DMS114 treated with DMSO at 0.1 percent for 48 hours (cell line): Measurements from ENCODE around the gene KAZN.

Source experiments
- DNase-seq: peaks from one replicate; lab custom pipeline; 2025; ENCODE audit not compliant: unreplicated experiment; lab: John Stamatoyannopoulos, UW

KAZN gene

DNA sequence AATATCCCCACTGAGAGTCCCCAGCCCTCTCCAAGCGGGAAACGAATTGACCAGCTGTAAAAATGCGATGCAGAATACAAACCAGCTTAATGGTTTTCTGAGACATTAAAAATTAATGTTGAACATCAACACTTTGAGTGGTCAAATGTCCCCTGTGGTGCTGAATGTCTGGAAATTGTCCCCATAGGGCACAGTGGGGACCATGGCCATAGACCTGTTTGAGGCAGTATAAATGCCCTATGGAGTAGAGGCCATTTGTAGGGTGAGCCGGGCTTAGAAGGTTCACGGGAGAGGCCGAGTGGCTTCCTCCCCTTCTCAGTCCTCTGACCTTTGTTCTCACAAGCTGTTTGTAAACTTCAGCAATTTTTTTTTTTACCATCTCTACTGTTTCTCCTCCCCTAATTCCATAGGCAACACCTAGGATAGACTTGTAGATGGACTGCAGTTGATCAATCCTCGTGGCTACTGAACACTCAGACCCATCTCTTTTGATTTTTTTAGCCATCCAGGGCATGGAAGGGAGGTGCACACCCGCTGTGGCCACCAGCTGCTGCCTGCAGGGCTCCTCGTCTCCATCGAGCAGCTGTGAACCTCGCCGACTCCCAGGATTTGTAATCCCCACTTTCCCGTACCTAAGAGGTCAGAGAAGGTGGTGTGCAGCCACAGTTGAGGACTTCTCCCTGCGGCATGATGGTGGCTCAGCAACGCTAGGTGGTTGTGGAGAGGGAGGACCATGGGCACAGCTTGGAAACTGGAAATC, 41.0 kb downstream of the KAZN start:
- DNase-seq: no peak

DNA sequence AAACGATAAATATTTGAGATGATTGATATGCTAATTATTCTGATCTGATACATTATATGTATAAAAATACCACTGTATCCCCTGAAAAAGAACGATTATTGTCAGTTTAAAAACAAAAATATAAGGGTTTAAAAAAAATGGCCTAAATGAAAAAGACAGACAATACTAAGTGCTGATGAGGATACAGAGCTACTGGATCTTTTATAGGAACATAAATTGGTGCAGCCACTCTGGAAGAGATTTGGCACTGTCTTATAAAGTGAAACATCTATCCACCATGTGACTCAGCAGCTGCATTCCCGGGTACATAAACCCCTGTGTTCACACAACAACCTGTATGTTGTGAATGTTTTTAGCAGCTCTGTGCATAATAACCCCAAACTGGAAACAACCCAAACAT, 44.2 kb downstream of the KAZN start:
- no peak for DNase-seq

DNA sequence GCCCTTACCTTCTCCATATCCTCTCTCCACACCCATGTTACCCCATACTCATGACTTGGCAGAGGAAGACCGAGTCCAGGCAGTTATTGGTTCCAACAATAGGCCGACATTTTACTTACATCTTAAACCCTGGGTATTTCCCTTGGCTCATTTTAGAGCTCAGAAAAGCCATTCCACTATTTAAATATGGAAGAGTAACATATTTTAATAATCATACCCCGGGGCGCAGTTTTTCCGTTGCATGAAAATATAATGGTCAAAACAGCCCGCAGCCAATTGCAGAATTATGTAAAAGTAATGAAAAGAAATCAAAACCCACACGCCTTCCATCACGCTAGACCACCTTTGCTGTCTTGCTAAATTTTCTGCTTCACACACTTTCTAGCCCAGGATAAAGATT, 48.5 kb downstream of the KAZN start:
- DNase-seq: no peak

DNA sequence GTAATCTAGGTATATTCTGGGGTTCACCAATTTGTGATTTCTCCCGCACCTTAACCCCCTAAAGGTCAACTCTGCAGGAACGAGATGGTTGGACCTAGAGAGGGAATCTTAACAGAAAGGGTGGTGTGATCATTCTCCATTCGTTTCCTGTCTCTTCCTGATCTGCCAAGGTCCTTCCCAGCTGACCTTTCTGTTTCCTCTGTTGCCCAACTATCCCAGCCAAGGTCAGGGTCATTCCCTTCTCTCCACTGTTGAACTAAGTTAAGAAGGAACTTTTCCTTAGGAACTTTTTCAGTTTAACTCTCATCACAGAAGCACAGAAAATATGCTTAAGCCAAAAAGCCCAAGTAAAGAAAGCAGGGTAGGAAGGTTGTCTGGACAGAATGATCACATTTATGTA, 49.3 kb downstream of the KAZN start:
- no peak for DNase-seq

DNA sequence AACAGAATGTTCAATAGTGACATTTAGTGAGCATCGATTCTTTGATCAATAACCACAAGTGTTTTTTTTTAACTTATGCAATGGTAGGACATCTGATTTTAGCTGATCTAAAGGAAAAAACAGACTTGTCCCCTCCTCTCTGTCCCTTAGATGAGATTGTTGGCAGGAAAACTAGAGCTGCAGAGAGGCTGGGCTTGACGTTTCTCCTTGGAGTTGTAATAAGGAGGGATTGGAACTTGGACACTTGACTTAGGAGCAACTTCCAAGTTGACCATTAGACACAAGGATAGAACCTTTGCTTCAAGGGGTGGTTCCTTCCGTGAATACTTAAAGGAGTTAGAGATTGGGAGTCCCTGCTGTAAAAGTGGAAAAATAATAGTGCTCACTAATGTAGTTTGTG, 49.9 kb downstream of the KAZN start:
- DNase-seq: no peak

DNA sequence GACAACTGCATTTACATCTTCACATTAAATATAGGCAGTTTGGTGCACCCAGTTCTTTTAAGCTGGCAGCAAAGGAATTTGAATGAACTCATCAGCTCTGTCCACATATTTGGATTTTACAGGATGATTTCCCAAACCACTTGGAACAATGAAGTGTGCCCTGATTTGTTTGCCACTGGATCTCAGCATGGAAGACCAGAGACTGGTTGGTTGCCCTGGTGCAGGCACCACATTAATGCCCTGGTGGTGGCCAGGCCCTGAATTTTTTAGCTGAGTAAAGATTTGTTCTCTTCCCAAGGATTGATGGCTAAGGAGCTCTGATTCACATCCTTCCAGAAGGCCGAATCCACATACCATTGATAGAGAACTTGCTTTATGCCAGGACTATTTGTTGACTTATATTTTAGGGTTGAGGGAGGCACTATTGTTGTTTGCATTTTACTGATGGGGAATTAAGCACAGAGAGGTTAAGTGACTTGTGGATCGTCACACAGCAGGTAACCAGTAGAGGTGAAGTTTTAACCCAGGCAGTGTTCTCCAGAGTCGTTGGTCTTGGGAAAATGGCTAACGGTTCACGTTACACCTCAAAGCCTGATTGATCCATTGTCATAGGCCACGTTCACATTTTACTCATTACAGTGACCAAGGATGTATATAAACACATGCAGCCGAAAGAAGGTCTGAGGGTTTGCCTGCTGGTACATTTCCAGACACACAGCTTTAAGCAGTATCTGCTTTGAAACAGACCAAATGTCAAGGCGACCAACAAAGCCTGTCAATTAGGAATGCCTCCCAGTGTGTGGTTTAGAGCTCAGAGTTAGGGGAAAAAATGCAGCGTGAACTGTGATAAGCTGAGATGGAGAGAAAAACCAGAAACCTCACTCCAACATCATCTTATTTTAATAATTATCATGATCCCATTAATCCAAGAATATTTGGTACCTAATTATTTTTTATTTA, 50.7 kb downstream of the KAZN start:
- DNase-seq: no peak

DNA sequence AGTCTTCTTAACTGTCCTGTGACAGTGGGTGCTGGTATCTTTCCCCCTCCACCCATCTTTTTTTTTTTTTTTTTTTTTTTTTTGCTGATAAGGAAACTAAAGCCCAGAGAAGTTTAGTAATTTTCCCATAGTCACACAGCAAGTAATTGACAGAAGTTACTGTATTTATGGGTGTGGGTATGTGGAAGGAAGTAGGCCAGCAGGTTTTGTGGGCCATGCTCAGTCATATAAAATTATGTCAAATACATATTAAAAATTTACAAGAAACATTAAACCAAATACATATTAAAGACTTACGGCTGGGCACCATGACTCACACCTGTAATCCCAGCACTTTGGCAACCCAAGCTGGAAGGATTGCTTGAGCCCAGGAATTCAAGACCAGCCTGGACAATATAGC, 51.5 kb downstream of the KAZN start:
- DNase-seq: no peak

DNA sequence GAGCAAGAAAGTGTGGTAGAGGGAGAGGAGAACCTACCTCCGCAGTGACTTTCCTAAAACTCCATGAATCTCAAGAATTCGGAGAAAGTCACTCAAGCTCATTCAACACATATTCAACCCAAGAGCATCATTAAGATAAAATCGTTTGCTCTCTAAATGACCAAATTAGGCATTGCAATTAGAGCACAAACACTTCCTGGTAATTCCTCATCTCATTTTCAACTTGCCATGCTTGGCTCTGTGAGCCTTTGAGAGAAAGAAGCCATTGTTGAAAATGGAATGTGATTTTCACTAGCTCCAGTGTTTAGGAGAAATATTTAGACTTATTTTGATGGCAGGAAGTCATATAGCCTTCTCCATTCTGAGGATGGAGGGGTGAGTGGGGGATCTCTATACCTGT, 52.5 kb downstream of the KAZN start:
- DNase-seq: no peak

DNA sequence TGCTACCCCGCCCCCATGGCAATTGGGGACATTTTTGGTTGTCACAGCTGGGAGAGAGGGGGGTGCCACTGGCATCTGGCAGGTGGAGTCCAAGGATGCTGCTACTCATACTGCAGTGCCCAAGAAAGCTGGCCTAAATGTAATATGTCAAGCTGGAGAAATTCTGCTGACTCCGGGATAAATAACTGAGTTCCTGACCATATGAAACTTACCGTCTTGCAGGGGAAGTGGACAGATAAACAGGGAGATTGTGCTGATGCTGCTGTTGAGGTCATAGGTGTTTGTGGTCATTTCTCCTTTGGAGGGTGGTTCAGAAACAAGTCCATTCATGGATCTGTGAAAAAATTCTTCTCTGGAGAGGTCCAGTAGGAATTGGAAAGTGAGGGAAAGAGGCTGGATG, 54.4 kb downstream of the KAZN start:
- no peak for DNase-seq

DNA sequence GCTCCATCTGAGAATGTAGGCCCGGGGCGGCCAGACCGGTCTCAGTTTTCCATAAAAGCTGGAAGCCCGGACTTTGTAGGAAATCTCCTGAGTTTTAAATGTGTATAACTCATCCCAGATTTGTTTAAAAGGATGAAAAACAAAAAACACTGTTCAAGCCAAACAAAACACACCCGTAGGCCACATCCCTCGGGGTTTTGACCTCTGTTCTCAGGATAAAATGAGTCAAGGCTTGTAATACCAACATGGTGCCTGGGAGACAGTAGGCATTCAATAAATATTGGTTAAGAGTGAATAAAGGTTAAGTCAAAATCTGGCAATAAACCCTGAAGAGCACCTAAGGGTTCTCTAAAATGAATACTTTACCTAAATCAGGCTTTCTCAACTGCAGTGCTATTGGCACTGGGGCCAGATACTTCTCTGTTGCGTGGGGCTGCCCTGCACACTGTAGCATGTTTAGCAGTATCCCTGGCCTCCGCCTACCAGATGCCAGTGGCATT, 55.0 kb downstream of the KAZN start:
- no peak for DNase-seq

DNA sequence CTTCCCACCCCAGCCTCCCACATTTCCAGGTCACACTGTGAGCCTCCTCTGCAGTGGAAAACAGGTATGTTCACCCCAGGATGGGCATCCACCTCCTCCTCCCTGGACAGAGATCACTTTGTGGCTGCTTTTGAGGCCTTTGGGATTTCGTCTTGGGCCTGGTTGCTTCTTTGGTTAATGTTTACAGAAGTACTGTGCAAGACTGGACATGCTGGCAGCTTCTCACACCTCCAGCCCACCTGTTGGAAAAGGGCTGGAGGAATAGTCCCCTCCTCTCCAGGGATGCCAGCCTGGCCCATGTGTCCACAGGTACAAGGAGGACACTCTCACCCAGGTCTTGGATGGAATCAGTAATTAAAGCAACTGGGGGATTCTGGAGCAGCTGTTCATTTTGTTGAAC, 56.1 kb downstream of the KAZN start:
- no peak for DNase-seq

DNA sequence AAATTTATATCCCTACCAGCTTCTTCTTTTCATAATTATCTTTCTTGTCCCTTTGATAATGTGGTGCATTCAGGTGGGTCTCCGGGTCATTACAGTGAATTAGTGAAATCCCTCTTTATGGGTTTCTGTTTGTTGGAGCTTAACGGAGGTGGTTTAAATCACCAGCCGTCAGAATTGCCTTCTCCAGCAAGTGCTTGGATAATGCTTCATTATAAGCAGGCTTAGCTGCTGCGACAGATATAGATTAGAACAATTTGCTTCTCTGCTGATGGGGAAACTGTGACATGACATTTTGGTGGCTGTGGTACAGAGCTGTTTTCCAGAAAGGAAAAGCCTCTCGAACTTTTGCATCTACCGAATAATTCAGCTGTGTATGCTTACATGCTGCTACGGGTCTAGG, 56.9 kb downstream of the KAZN start:
- DNase-seq: no peak

DNA sequence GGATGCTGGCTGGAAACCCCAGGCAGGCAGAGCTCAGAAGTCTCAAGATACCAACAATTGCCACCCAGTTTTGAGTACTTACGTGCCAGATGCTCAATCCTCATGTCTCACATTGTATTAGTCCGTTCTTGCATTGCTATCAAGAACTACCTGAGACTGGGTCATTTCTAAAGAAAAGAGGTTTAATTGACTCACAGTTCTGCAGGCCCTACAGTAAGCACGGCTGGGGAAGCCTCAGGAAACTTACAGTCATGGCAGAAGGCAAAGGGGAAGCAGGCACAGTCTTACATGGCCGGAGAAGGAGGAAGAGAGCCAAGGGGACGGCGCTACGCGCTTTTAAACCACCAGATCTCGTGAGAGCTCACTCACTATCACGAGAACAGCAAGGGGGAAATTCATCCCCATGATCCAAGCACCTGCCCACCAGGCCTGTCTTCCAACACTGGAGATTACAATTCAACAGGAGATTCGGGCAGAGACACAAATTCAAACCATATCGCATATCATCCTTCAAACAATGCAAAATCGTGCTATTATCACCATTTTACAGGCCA, 58.0 kb downstream of the KAZN start:
- DNase-seq: no peak

DNA sequence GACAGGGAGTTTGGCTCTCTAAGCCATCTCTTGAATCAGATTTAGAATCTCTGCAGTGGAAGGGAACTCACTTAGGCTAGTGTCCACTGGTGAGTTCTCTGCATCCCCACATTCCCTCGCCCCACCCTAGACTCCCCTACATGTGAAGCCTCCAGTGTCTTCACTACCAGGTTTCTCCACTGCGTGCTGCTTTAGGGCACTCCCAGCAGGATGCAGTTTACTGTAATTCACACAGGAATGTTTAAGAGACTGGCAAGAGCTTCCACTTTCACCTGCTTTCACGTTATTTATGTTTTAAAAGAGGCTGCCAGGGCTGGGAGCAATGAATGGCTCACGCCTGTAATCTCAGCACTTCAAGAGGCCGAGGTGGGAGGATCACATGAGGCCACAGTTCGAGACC, 60.2 kb downstream of the KAZN start:
- DNase-seq: no peak

DNA sequence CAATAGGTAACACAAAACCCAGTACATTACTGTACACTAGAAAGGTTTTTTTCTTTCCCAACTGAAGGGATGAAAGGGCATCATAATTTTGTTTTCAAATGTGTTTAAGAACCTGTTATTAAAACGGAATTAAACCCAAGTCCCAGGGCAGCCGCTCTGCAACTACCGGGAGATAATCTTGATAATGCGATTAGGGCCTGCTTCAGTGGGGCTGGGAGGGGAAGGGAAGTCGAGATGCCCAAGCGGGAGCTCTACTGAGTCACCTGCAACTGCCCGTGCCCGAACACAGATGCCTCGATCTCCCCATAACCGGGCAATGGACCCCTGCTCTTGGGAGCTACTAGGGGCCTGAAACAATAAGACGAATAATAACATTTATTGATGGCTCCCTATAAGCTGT, 61.4 kb downstream of the KAZN start:
- no peak for DNase-seq

DNA sequence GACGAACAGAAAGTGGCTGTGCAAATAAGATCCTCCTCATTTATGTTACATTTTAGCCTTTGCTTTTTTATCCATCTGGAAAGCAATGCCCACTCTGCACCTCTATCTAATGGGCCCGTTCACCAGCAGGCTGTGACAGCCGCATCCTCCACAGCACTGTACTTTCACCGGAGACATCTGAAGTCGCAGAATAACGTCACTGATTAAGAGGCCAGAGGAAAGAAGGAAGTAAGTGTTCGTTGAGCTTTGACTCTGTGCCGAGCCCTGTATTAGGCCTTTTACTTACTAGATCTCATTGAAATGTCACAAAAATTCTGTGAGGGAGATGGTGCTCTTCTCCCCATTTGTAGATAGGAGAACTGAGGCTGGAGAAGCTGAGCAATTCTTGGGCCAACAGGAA, 62.3 kb downstream of the KAZN start:
- no peak for DNase-seq

DNA sequence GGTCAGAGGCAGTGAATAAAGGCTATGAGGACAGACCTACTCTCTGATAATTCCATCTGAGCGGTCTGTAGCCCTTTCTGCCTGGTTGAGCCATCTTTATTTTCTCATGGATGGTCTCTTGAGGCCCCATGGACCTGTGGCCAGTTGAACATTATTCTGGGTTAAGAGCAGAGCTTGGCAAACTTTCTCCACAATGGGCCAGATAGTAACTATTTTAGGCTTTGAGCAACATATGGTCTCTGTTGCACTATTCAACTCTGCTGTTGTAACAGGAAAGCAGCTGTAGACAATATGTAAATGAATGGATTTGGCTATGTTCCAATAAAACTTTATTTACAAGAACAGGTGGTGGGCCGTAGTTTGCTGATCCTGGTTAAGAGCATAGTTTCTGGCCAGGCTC, 62.7 kb downstream of the KAZN start:
- DNase-seq: no peak

DNA sequence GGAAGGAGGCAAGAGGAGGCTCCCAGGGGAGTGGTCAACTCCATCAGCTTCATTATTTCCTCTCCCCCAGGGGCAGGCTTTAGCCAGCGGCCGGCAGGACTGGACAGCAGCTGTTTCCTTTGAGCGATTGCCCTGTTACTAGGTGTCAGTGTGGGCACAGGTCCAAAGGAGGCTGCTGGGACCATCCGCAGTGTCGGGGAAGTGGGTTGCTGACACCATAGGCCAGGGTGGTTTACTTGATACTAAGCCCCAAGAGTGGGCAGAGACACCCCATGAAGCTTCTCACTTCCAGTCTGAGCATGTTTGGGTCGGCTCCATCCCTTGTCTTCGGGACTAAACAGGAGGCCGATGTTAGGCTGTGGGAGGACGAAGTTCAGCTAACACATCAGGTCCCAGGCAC, 63.6 kb downstream of the KAZN start:
- no peak for DNase-seq

DNA sequence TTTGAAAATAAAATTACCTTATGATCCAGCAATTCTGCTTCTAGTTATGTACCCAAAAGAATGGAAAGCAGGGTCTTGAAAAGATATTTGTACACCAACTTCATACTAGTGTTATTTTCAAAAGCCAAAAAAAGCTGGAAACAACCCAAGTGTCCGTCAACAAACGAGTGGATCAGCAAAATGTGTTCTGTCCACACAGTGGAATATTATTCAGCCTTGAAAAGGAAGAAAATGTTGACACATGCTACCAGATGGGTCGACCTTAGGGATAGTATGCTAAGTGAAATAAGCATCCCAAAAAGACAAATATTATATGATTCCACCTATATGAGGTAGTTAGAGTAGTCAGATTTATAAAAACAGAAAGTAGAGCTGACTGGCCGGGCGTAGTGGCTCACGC, 65.3 kb downstream of the KAZN start:
- DNase-seq: no peak

DNA sequence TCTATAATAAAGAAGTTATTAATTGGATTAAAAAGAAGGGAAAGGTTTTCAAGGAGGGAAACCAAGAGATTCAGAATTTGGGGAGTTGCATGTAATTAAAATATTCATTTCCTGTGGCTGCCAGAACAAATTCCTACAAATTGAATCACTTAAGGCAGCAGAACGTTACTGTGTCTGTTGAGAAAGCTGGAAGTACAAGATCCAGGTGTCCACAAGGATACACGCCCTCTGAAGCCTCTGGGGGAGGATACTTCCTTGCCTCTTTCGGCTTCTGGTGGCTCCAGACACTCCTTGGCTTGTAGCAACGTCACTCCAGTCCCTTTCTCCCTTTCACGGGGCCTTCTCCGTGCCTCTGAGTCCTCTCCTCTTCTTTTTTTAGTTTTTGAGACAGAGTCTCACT, 67.9 kb downstream of the KAZN start:
- DNase-seq: no peak

DNA sequence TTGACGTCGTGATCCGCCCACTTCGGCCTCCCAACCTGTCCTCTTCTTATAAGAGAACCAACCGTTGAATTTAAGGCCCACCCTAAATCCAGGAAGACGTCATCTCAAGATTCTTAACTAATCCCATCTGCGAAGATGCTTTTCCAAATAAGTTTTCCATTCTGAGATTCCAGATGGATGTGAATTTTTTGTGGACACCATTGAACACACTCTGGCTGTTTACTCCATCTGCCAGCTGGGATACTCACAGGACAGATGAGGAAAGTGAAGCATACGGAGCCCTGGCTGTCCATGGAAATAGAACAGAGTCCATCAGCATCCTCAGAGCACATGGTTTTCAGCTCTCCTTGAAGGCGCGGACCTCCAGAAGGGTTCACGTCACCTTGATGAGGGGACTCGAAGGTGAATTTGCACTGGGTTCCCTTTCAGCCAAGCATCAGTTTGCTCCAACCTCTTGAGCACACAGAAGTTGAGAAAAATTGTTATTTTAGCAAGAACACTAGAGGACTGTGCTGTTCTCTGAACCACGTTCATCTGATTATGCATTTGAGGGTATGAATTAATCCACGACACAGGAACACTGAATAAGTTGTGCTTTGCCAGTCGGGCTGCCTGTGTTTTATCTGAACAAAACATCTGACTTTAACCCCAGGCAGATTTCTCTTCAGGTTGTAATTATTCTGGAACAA, 68.6 kb downstream of the KAZN start:
- DNase-seq: no peak
